ENCODE results near the gene KCNQ1. TPM values are rescaled to one million over a fixed set of nuclear protein-coding genes. Genes with fewer than 3 reads are reported as not detected.

The KCNQ1 gene
- total and polyA plus RNA-seq, 2 of the 13 experiments (the other 11 are each of a cell fraction or from before 2014, with no cell fraction given): 0.02 to 0.08 TPM

GRCh38 chr11:2699531-2700414, 255.0 kb downstream of the KCNQ1 start, which contains the start of gene KCNQ1OT1 (continued):
- TF ChIP-seq DR1 (CRISPR knock-in tag; IDR thresholded peaks at IDR 0.05) (peak; percentile 100), ZNF512B (CRISPR knock-in tag; IDR thresholded peaks at IDR 0.05; ENCODE audit: borderline replicate concordance) (no peak), ZBTB39 (CRISPR knock-in tag; IDR thresholded peaks at IDR 0.05) (no peak), ZNF549 (CRISPR knock-in tag; IDR thresholded peaks at IDR 0.05) (peak; percentile 80; the same call in 1 of the 2 replicates), ZC3H13 (CRISPR knock-in tag; IDR thresholded peaks at IDR 0.05) (no peak; the same call in none of the 2 replicates), TSC22D2 (CRISPR knock-in tag; IDR thresholded peaks at IDR 0.05; ENCODE audit: borderline replicate concordance) (peak; percentile 83; the same call in 1 of the 2 replicates), ZNF407 (CRISPR knock-in tag; IDR thresholded peaks at IDR 0.05; ENCODE audit: not compliant biosample characterization) (no peak), ZNF12 (CRISPR knock-in tag; IDR thresholded peaks at IDR 0.05) (peak; percentile 30; the same call in 1 of the 2 replicates), CBX1 (IDR thresholded peaks at IDR 0.05; ENCODE audit: low read depth) (peak; percentile 96), ZNF615 (CRISPR knock-in tag; IDR thresholded peaks at IDR 0.05; ENCODE audit: borderline replicate concordance) (0 out of 2 replicates have a peak, but pooled peaks have one; percentile 62), HDAC2 (CRISPR knock-in tag; IDR thresholded peaks at IDR 0.05) (peak; percentile 54), TAF1 (CRISPR knock-in tag; IDR thresholded peaks at IDR 0.05) (peak; percentile 100), ZFX (CRISPR knock-in tag; IDR thresholded peaks at IDR 0.05; ENCODE audit: low read depth) (peak; percentile 85; the same call in 1 of the 2 replicates), FOXM1 (CRISPR knock-in tag; IDR thresholded peaks at IDR 0.05) (peak; percentile 79; the same call in 1 of the 2 replicates), TBP (CRISPR knock-in tag; IDR thresholded peaks at IDR 0.05) (peak; percentile 25; the same call in 1 of the 2 replicates)

Data from HepG2 (cell line).